ENCODE measurements around the gene HPCAL4.

HPCAL4 gene

GRCh38 chr1:39676948-39677548, 14.2 kb downstream of the HPCAL4 start:
- no peak for DNase-seq (ENCODE audit: low spot score)

- DNase-seq (ENCODE audit: low spot score) = no peak
Measured at GRCh38 chr1:39675220-39675619, 16.0 kb downstream of the HPCAL4 start.

- no peak for DNase-seq (ENCODE audit: low spot score)
Measured at GRCh38 chr1:39673215-39673614, 18.0 kb downstream of the HPCAL4 start.

- no peak for DNase-seq (ENCODE audit: low spot score)
Measured at GRCh38 chr1:39672551-39672947, 18.7 kb downstream of the HPCAL4 start.

- DNase-seq (ENCODE audit: low spot score) = peak; percentile 23
Measured at GRCh38 chr1:39671793-39672550, 19.3 kb downstream of the HPCAL4 start, which contains the start of gene NT5C1A. Gene NT5C1A, minus strand, starts transcription at chr1:39672107. Its CDS starts 69 bp downstream, at chr1:39672038.

GRCh38 chr1:39671433-39671792, 19.8 kb downstream of the HPCAL4 start:
- DNase-seq (ENCODE audit: low spot score) = no peak

GRCh38 chr1:39670689-39671088, 20.5 kb downstream of the HPCAL4 start:
- DNase-seq (ENCODE audit: low spot score) = no peak

- DNase-seq (ENCODE audit: low spot score) = no peak
Measured at GRCh38 chr1:39668894-39669293, 22.3 kb downstream of the HPCAL4 start.

- no peak for DNase-seq (ENCODE audit: low spot score)
Measured at GRCh38 chr1:39668111-39668510, 23.1 kb downstream of the HPCAL4 start.

- peak; percentile 88 for DNase-seq (ENCODE audit: low spot score)
Measured at GRCh38 chr1:39666772-39667171, 24.5 kb downstream of the HPCAL4 start.

GRCh38 chr1:39663559-39663958, 27.7 kb downstream of the HPCAL4 start:
- no peak for DNase-seq (ENCODE audit: low spot score)

- DNase-seq (ENCODE audit: low spot score) = no peak
Measured at GRCh38 chr1:39662861-39663260, 28.4 kb downstream of the HPCAL4 start.

GRCh38 chr1:39659538-39659937, 31.7 kb downstream of the HPCAL4 start:
- no peak for DNase-seq (ENCODE audit: low spot score)

GRCh38 chr1:39659110-39659509, 32.1 kb downstream of the HPCAL4 start:
- no peak for DNase-seq (ENCODE audit: low spot score)

GRCh38 chr1:39657923-39658485, 33.2 kb downstream of the HPCAL4 start:
- DNase-seq (ENCODE audit: low spot score) = peak; percentile 82

- no peak for DNase-seq (ENCODE audit: low spot score)
Measured at GRCh38 chr1:39657402-39657801, 33.8 kb downstream of the HPCAL4 start.

- DNase-seq (ENCODE audit: low spot score) = no peak
Measured at GRCh38 chr1:39656391-39656790, 34.8 kb downstream of the HPCAL4 start.

GRCh38 chr1:39655578-39656268, 35.5 kb downstream of the HPCAL4 start:
- DNase-seq (ENCODE audit: low spot score) = no peak

GRCh38 chr1:39654291-39654690, 36.9 kb downstream of the HPCAL4 start:
- DNase-seq (ENCODE audit: low spot score) = no peak

- DNase-seq (ENCODE audit: low spot score) = peak; percentile 79
Measured at GRCh38 chr1:39653546-39654031, 37.6 kb downstream of the HPCAL4 start.

GRCh38 chr1:39652554-39652953, 38.7 kb downstream of the HPCAL4 start:
- no peak for DNase-seq (ENCODE audit: low spot score)

- no peak for DNase-seq (ENCODE audit: low spot score)
Measured at GRCh38 chr1:39652105-39652504, 39.1 kb downstream of the HPCAL4 start.

GRCh38 chr1:39650431-39650830, 40.8 kb downstream of the HPCAL4 start:
- DNase-seq (ENCODE audit: low spot score) = no peak
